MCF 10A (cell line): ENCODE data around the gene TMEM26. TPM values are rescaled to one million over a fixed set of nuclear protein-coding genes. Genes with fewer than 3 reads are reported as not detected.

Experiments used
- BruUV-seq: library from RNA; stranded (reverse); fragments of 400-500 nt; replicated peaks from 2 replicates; lab custom pipeline; 2021; lab: Mats Ljungman, UMichigan
- CTCF ChIA-PET: fragments of 300-600 bp; sonication (Branson Sonifier 250); formaldehyde crosslinking; extraction: SDS; loops from one replicate; lab custom pipeline; 2021; ENCODE audit warnings: antibody characterized with exemption, inconsistent platforms; lab: Yijun Ruan, JAX
- POLR2A ChIA-PET: fragments of 300-600, 350-650 bp; sonication (Branson Sonifier 250); formaldehyde crosslinking; extraction: SDS; loops from one replicate; lab custom pipeline; 2020; ENCODE audit warnings: antibody characterized with exemption, inconsistent platforms; lab: Yijun Ruan, JAX
- DNase-seq: peaks from one replicate; pipeline ENCODE4 v3.0.0-alpha.2; 2018; ENCODE audit not compliant: unreplicated experiment
- H3K27ac Mint-ChIP-seq: one replicate; pipeline ENCODE4 v1.8.0; 2022; ENCODE audit warnings: mild to moderate bottlenecking, low read depth, mixed read lengths; ENCODE audit not compliant: unreplicated experiment
- H3K27me3 Mint-ChIP-seq: one replicate; pipeline ENCODE4 v1.8.0; 2022; ENCODE audit warnings: mixed read lengths; ENCODE audit not compliant: insufficient read depth, unreplicated experiment
- H3K36me3 Mint-ChIP-seq: one replicate; pipeline ENCODE4 v1.8.0; 2022; ENCODE audit warnings: mild to moderate bottlenecking, moderate library complexity, mixed read lengths; ENCODE audit not compliant: insufficient read depth, unreplicated experiment
- H3K4me1 Mint-ChIP-seq: one replicate; pipeline ENCODE4 v1.8.0; 2022; ENCODE audit warnings: mixed read lengths; ENCODE audit not compliant: insufficient read depth, unreplicated experiment
- H3K4me3 Mint-ChIP-seq: one replicate; pipeline ENCODE4 v1.8.0; 2022; ENCODE audit warnings: mild to moderate bottlenecking, moderate library complexity, mixed read lengths; ENCODE audit not compliant: unreplicated experiment
- H3K9me3 Mint-ChIP-seq: one replicate; pipeline ENCODE4 v1.8.0; 2022; ENCODE audit warnings: mixed read lengths; ENCODE audit not compliant: unreplicated experiment
- CTCF ChIP-seq: fragments of 200-600 bp; IDR thresholded peaks from one replicate; pipeline ENCODE4 v1.8.0; 2022; ENCODE audit warnings: antibody characterized with exemption, mild to moderate bottlenecking; ENCODE audit not compliant: unreplicated experiment
- intact Hi-C: fragments of 100-400 bp; cut with micrococcal nuclease; formaldehyde crosslinking; loops from 2 replicates; pipeline ENCODE4 v1.14.1; 2022
- total RNA-seq: library from RNA; stranded (reverse); gene quantifications from 2 replicates; pipeline ENCODE4 v1.2.3, GENCODE V29; 2022

The TMEM26 gene
- total RNA-seq, 1 experiment from 2014 or later = not detected

- Mint-ChIP-seq H3K4me3 (no peak overlapping the region), H3K9me3 (no peaks in the 10 kb centered on the region), H3K27ac (no peak overlapping the region), H3K27me3 (no peaks in the 10 kb centered on the region), H3K4me1 (no peaks in the 10 kb centered on the region), H3K36me3 (no peaks in the 10 kb centered on the region)
- intact Hi-C loops = no loop called here
- no TSS peak for BruUV-seq
- TF ChIP-seq CTCF = no peak
- ChIA-PET POLR2A (interaction anchor here (0.6 kb wide), 1 partner anchor 9 kb away, joined by 3 read pairs; no protein-coding TSS in a partner anchor), CTCF (no interaction called here)
- no peak for DNase-seq
These were observed 88.6 kb downstream of the TMEM26 start for GRCh38 chr10:61364619-61365018.

GRCh38 chr10:61363006-61363405, 90.2 kb downstream of the TMEM26 start:
- CTCF ChIA-PET = interaction anchor here (0.6 kb wide), 1 partner anchor 117 kb away, joined by 4 read pairs; no protein-coding TSS in a partner anchor
- POLR2A ChIA-PET = no interaction called here

GRCh38 chr10:61359452-61359851, 93.7 kb downstream of the TMEM26 start:
- intact Hi-C loops = no loop called here
- CTCF ChIA-PET = interaction anchor here (0.7 kb wide), 1 partner anchor 93 kb away, joined by 5 read pairs; no protein-coding TSS in a partner anchor
- no peak for DNase-seq
- no peaks in the 10 kb centered on the region for H3K27me3 Mint-ChIP-seq
- BruUV-seq = no TSS peak
- H3K27ac Mint-ChIP-seq = no peak overlapping the region
- TF ChIP-seq CTCF = no peak
- H3K9me3 Mint-ChIP-seq = no peaks in the 10 kb centered on the region
- POLR2A ChIA-PET = no interaction called here
- no peak overlapping the region for H3K4me3 Mint-ChIP-seq
- H3K4me1 Mint-ChIP-seq = no peaks in the 10 kb centered on the region
- H3K36me3 Mint-ChIP-seq = no peaks in the 10 kb centered on the region

More at GRCh38 chr10:61363006-61363405, 90.2 kb downstream of the TMEM26 start:
- Mint-ChIP-seq H3K27me3 (no peaks in the 10 kb centered on the region), H3K4me3 (no peak overlapping the region), H3K36me3 (no peaks in the 10 kb centered on the region), H3K4me1 (no peaks in the 10 kb centered on the region), H3K9me3 (no peaks in the 10 kb centered on the region), H3K27ac (no peak overlapping the region)
- intact Hi-C loops = no loop called here
- DNase-seq = no peak
- no TSS peak for BruUV-seq
- TF ChIP-seq CTCF = no peak

GRCh38 chr10:61357687-61358086, 95.5 kb downstream of the TMEM26 start:
- POLR2A ChIA-PET = no interaction called here
- Mint-ChIP-seq H3K4me3 (no peak overlapping the region), H3K9me3 (peaks cover 8% of the 10 kb centered on the region), H3K4me1 (no peaks in the 10 kb centered on the region), H3K36me3 (no peaks in the 10 kb centered on the region), H3K27ac (no peak overlapping the region), H3K27me3 (no peaks in the 10 kb centered on the region)
- no peak for TF ChIP-seq CTCF
- no TSS peak for BruUV-seq
- intact Hi-C loops = no loop called here
- no peak for DNase-seq
- CTCF ChIA-PET = no interaction called here

Other genes with a start within 250 kb of the TMEM26 start
- gene CABCOCO1, start 209.5 kb upstream of the TMEM26 start, total RNA-seq = not detected in 2 replicates